Measurements from ENCODE around the gene RPS6KL1.

RPS6KL1 gene

GRCh38 chr14:74881431-74882102 is 41.5 kb downstream of the RPS6KL1 start, which contains the start of gene DLST:
DLST (plus strand) TSS chr14:74881916; CDS start chr14:74881954, 38 bp downstream.
- no peak for FAIRE-seq

GRCh38 chr14:74879427-74880182 is 43.5 kb downstream of the RPS6KL1 start:
- FAIRE-seq: no peak

DNA sequence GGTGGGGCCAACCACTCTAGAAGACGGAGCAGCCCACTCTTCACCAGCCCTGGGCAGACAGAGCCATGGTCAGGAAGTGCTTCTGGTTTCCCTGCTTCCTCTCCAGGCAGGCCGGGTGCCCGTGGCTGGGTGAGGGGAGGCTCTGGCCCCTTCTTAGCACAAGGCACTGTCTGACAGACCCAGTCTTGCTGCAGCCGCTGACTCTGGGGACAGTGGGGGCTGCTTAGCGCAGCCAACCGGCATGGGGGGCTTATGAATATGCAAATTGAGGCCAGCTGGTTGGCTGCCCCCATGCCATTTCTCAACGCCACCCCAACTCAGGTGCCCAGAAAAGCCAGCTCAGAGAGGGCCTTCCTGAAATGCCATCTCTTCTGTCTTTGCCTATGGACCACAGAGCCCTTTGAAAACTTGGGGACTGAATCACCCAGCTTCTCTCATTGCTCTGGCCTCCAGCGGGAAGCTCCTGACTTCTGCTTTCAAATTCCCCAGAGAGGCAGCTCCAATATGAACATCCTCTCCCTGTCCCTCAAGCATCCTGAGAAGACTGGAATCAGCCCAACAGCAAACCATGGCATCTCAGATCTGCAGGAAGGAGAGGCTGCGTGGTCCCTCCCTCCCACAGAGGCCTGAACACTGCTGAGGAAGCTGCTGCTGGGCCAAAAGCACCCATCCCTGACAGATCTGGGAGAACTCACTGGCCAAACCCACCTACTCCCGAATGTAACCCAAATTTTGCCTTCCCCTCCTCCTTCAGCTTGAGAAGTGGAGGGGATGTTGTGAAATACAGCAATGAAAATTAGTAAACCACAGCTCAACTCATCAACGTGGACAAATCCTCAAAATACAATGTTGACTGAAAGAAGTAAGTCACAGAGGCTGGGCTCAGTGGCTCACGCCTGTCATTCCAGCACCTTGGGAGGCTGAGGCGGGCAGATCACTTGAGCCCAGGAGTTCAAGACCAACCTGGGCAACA is 46.8 kb downstream of the RPS6KL1 start, which contains the start of gene PROX2:
Gene PROX2 (minus strand): TSS at position 205 of the 973 bp plus-strand sequence. CDS start 12,311 bp downstream, outside the sequence.
- no peak for FAIRE-seq

DNA sequence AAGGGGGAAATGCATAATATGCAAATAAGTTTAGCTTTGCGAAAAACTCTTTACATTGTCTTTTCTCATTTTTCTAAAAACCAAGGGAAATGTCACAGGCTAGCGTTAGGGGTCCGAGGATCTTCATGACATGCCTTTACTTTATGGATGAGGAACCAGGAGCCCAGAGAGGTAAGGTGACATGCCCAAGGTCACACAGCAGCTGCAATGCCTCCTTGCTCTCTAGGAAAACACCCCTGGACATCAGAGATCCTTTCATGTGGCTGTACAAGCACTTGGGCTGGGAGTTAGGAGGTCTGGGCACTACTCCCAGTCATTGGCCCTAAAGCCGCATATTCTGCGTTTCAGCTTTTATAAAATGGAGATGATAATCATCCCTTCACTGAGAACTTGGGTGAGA is 47.9 kb downstream of the RPS6KL1 start:
- FAIRE-seq: no peak

DNA sequence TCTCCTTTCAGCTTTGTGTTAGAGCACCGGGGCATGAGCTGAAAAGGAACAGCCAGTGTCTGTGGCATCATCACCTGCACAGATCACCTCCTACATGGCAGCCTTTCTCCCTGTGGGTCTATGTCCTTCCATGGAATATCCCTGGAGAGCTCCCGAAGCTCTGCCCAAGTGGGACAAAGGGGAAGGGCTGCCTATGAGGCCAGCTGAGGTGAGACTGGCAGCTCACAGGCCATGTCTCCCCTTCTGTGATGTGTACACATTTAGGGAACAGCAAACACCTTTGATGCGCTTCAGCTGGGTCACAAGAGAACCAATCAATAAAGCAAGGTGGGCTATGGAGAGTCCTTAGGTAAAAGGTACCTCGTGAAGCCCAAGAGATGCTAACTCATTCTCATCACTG is 51.2 kb downstream of the RPS6KL1 start:
- no peak for FAIRE-seq

GRCh38 chr14:74868739-74869138 is 54.3 kb downstream of the RPS6KL1 start:
- no peak for FAIRE-seq

DNA sequence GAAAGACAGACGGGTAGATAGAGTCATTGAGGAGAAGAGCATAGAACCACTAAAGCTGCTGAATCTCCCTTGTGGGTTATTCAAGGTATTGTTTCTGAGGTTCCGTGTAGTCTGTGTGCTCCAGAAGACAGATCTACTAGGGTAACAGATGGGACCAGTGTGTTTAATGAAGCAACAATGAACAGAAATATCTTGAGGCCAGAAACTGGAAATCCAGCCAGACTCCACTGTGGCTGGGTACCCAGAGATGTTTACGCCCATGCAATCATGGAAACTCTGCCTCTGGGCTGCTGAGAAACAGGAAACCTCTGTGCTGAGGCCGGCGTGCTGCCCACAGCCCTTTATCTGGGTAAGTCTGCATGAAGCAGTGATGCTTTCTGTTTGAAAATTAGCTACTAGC is 55.4 kb downstream of the RPS6KL1 start:
- FAIRE-seq: no peak

GRCh38 chr14:74866708-74867389 is 56.2 kb downstream of the RPS6KL1 start:
- no peak for FAIRE-seq

DNA sequence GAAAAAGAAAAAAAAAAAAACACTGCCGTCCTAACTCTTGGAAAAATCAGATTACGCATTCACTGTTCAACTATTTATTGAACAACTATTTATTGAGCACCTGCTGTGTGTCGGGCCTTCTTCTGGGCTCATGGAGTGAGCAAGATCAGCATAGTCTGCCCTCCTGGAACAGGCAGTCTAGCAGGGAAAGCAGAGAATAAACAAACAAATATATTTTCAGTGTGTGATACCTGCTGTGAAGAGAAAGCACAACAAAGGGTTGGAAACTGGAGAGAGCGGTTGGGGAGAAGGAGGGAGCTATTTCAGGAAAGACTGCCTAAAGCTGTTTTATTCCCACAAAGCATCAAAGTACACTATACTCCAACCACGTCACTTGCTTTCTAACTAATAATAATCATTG is 57.9 kb downstream of the RPS6KL1 start:
- no peak for FAIRE-seq

DNA sequence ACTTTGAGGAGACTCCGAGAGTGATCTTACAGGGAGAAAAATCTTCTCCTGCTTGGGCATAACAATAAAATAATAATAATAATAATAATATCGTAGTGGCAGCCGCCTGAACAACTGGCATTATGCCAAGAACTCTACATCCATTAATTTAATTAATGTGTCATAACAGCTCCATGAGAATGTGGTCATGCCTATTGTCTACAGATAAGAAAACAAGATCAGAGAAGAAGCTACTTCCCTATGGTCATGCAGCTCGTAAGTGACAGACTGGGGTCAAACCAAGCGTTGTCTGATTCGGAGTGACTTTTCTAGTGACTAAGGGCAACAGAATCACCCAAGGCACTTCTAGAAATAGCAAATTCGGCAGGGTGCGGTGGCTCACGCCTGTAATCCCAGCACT is 58.9 kb downstream of the RPS6KL1 start:
- no peak for FAIRE-seq

- no peak for FAIRE-seq
Observed at GRCh38 chr14:74863274-74863673, 59.8 kb downstream of the RPS6KL1 start.

DNA sequence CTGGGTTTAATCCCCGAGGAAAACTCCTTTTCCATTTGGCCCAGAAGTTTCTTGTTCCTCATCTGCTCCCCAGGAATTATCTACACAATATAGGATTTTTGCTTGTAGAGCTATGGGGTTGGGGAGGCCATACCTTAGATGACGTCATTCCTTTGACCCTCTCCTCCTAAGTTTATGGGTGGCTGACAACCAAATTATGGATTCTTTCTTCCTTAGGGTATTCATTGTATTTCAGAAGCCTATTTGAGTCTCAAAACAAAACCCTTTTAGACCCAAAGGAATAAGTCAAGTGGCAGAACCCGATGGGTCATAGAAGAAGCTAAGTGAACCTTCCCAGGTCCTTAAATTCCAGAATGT is 61.3 kb downstream of the RPS6KL1 start:
- FAIRE-seq: no peak

DNA sequence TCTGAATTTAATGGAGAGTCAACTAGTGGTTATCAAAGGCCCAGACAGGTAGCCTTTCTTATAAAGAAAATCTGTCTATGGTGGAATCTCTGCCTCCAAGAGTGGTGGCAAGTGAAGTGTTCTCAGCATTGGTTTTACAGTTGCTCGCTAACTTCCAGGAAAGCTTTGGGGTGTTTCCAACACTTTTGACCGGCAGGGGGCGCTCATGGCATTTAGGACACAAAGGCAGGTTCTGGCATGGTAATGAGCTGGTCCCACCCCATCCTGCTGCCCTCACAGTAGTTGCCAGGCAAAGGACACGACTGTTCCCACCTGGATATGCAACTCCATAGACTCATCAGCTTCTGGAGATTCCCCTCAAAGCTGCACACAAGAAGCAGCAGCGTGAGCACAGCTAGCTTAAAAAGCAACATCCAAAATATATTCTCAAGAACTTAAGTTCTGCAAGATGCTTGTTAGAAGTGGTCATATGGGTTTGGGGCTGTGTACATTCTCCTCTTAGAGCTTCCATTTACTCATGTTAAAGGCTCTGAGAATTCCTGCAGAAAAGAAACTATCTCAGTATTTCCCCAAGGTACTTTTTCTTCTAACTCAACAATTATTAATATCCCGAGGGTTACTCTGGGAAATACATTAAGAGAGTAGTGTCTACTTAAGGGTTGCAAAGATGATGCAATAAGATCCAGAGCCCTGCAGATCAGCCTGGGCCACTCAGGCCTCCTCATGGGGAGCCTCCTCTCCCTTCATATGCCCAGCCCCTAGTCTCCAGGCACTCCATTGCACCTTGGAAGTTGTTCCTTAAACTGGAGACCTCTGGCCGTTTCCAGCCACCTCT is 61.9 kb downstream of the RPS6KL1 start:
- peak; percentile 75 for FAIRE-seq

GRCh38 chr14:74859757-74860552 is 63.1 kb downstream of the RPS6KL1 start:
- no peak for FAIRE-seq

- no peak for FAIRE-seq
Observed at GRCh38 chr14:74858022-74858421, 65.0 kb downstream of the RPS6KL1 start.

DNA sequence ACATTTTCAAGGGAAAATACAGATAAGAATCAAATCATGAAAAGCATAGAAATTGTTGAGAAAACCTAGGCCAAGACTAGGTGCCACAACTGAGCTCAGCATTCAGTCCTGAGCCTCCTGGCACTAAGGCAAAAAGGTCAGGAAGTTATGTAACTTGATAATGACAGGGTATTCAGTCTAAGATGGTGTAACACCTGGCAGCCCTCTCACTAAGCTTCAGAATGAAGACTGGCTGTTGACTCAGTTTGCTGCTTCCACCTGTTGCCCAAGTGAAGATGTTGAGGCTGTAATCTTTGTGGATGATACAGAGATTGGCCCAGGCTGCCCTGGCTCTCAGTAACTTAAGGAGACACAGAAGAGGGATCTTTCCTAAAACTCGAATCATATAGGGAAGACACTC is 66.7 kb downstream of the RPS6KL1 start:
- FAIRE-seq: no peak

DNA sequence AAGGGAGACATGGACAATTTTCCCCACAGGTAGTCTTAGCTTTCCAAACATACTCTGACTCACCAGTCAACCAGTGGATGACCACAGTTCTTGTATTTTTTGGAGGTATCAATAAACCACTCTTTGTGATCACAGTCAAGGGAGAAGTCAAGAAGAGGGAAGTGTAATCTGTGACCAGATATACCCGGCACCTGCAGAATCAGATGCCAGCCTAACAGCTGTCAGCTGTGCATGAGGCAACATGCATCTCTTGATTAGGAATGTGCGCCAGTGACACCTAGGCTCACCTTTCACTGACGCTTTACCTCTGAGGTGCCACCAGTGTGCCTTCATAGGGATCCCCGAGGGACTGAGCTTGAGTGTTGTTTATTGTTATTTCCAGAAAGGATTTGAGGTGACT is 67.1 kb downstream of the RPS6KL1 start:
- no peak for FAIRE-seq

GRCh38 chr14:74855021-74855420 is 68.0 kb downstream of the RPS6KL1 start:
- FAIRE-seq: no peak

Data from TTC549 (cell line).